WTC11 (cell line): ENCODE data around the gene CRTC3. TPM values are rescaled to one million over a fixed set of nuclear protein-coding genes. Genes with fewer than 3 reads are reported as not detected.
"Not testable (repeated sequence)": the region's sequence is repeated elsewhere in the genome, so short reads cannot be mapped to it uniquely, and the experiment has no call there.

ENCODE experiments used
- ATAC-seq: fragments of 200-7000 bp; cut with Tn5 transposase; 2 replicates; pipeline ENCODE4 v1.10.0; 2021; ENCODE audit warnings: mild to moderate bottlenecking, moderate library complexity
- CTCF ChIA-PET: fragments of 300-600 bp; sonication (Branson Sonifier 250); formaldehyde crosslinking; loops from one replicate; lab custom pipeline; 2021; ENCODE audit warnings: antibody characterized with exemption; lab: Charles Lee
- POLR2A ChIA-PET: fragments of 350-600 bp; sonication (Branson Sonifier 250); formaldehyde crosslinking; loops from one replicate; lab custom pipeline; 2021; ENCODE audit warnings: antibody characterized with exemption; lab: Charles Lee
- DNase-seq: peaks from one replicate; pipeline ENCODE4 v3.0.0; 2021; ENCODE audit warnings: low spot score
- H3K27ac Mint-ChIP-seq: 2 replicates; pipeline ENCODE4 v1.8.0; 2021; ENCODE audit warnings: mixed read lengths
- H3K27me3 Mint-ChIP-seq: 2 replicates; pipeline ENCODE4 v1.8.0; 2021; ENCODE audit warnings: low read depth, mild to moderate bottlenecking, moderate library complexity, mixed read lengths
- H3K36me3 Mint-ChIP-seq: 2 replicates; pipeline ENCODE4 v1.8.0; 2021; ENCODE audit warnings: mixed read lengths
- H3K4me1 Mint-ChIP-seq: 2 replicates; pipeline ENCODE4 v1.8.0; 2022; ENCODE audit warnings: mixed read lengths
- H3K4me3 Mint-ChIP-seq: 2 replicates; pipeline ENCODE4 v1.8.0; 2021; ENCODE audit warnings: mild to moderate bottlenecking, moderate library complexity, mixed read lengths
- H3K9me3 Mint-ChIP-seq: 2 replicates; pipeline ENCODE4 v1.8.0; 2021; ENCODE audit warnings: mixed read lengths
- CBFB ChIP-seq: sonication (generic); formaldehyde crosslinking; IDR thresholded peaks from 2 replicates; pipeline ENCODE4 v1.8.1; 2022; ENCODE audit warnings: mild to moderate bottlenecking, low read depth, missing genetic modification reagents
- E2F4 ChIP-seq: sonication (generic); formaldehyde crosslinking; IDR thresholded peaks from 2 replicates; pipeline ENCODE4 v1.8.1; 2022; ENCODE audit warnings: low read depth, mild to moderate bottlenecking, moderate library complexity, missing genetic modification reagents, borderline replicate concordance
- E2F5 ChIP-seq: sonication (generic); formaldehyde crosslinking; IDR thresholded peaks from 2 replicates; pipeline ENCODE4 v1.8.1; 2022; ENCODE audit warnings: mild to moderate bottlenecking, moderate library complexity, missing genetic modification reagents
- ERG ChIP-seq: fragments of 250-450 bp; sonication (Bioruptor Pico); IDR thresholded peaks from 2 replicates; pipeline ENCODE4 v1.8.0; 2021; ENCODE audit warnings: mild to moderate bottlenecking
- ETV6 ChIP-seq: sonication (generic); formaldehyde crosslinking; IDR thresholded peaks from 2 replicates; pipeline ENCODE4 v1.8.1; 2022; ENCODE audit warnings: mild to moderate bottlenecking, missing genetic modification reagents
- MAX ChIP-seq: sonication (generic); formaldehyde crosslinking; IDR thresholded peaks from 2 replicates; pipeline ENCODE4 v1.8.0; 2022; ENCODE audit warnings: mild to moderate bottlenecking, missing genetic modification reagents
- MXD4 ChIP-seq: fragments of 250-450 bp; sonication (Bioruptor Pico); IDR thresholded peaks from 2 replicates; pipeline ENCODE4 v1.8.0; 2021; ENCODE audit warnings: mild to moderate bottlenecking, moderate library complexity, borderline replicate concordance
- NR2C2 ChIP-seq: sonication (generic); formaldehyde crosslinking; IDR thresholded peaks from 2 replicates; pipeline ENCODE4 v1.8.0; 2022; ENCODE audit warnings: mild to moderate bottlenecking, missing genetic modification reagents
- RORB ChIP-seq: fragments of 250-450 bp; sonication (Bioruptor Pico); IDR thresholded peaks from 2 replicates; pipeline ENCODE4 v1.9.0; 2021; ENCODE audit warnings: mild to moderate bottlenecking
- SMAD3 ChIP-seq: sonication (generic); formaldehyde crosslinking; IDR thresholded peaks from 2 replicates; pipeline ENCODE4 v1.8.0; 2022; ENCODE audit warnings: missing genetic modification reagents, mild to moderate bottlenecking, borderline replicate concordance
- TCF7 ChIP-seq: sonication (generic); formaldehyde crosslinking; IDR thresholded peaks from 2 replicates; pipeline ENCODE4 v1.8.0; 2022; ENCODE audit warnings: mild to moderate bottlenecking, low read depth, missing genetic modification reagents, moderate library complexity
- TEAD4 ChIP-seq: sonication (generic); formaldehyde crosslinking; IDR thresholded peaks from 2 replicates; pipeline ENCODE4 v1.8.0; 2022; ENCODE audit warnings: mild to moderate bottlenecking, missing genetic modification reagents
- ZBTB21 ChIP-seq: sonication (generic); formaldehyde crosslinking; IDR thresholded peaks from 2 replicates; pipeline ENCODE4 v1.8.1; 2023; ENCODE audit warnings: mild to moderate bottlenecking, missing genetic modification reagents, borderline replicate concordance
- ZNF138 ChIP-seq: sonication (generic); formaldehyde crosslinking; conservative IDR thresholded peaks from 2 replicates; pipeline ENCODE4 v1.8.1; 2022; ENCODE audit warnings: mild to moderate bottlenecking, moderate library complexity, missing genetic modification reagents
- ZNF281 ChIP-seq: sonication (generic); formaldehyde crosslinking; IDR thresholded peaks from 2 replicates; pipeline ENCODE4 v1.8.0; 2023; ENCODE audit warnings: mild to moderate bottlenecking, missing genetic modification reagents
- ZNF396 ChIP-seq: fragments of 250-450 bp; sonication (Bioruptor Pico); IDR thresholded peaks from 2 replicates; pipeline ENCODE4 v1.8.0; 2021; ENCODE audit warnings: mild to moderate bottlenecking, moderate library complexity, borderline replicate concordance
- ZNF416 ChIP-seq: fragments of 250-450 bp; sonication (Bioruptor Pico); IDR thresholded peaks from 2 replicates; pipeline ENCODE4 v1.9.0; 2021; ENCODE audit warnings: mild to moderate bottlenecking, inconsistent platforms
- ZSCAN18 ChIP-seq: fragments of 250-450 bp; sonication (Bioruptor Pico); IDR thresholded peaks from 2 replicates; pipeline ENCODE4 v2.1.2; 2022; ENCODE audit warnings: mild to moderate bottlenecking, moderate library complexity
- total RNA-seq: library from RNA; stranded (reverse); gene quantifications from 3 replicates; pipeline ENCODE4 v1.2.3, GENCODE V29; 2021

CRTC3 gene
- total RNA-seq, 1 experiment from 2014 or later, result 8.4 TPM

- TF ChIP-seq E2F5 (no peak), ZNF281 (CRISPR knock-in tag) (no peak), ERG (CRISPR knock-in tag) (no peak), MXD4 (CRISPR knock-in tag) (no peak), CBFB (CRISPR knock-in tag) (no peak), ZBTB21 (CRISPR knock-in tag) (no peak), ZNF396 (CRISPR knock-in tag) (no peak), RORB (CRISPR knock-in tag) (no peak), ZNF138 (CRISPR knock-in tag) (no peak), NR2C2 (CRISPR knock-in tag) (no peak), E2F4 (CRISPR knock-in tag) (no peak)
- TF ChIP-seq, all 79 proteins: peak for 0
Observed at GRCh38 chr15:90667073-90667754, 137.5 kb downstream of the CRTC3 start (continued).

- H3K4me1 Mint-ChIP-seq, H3K9me3 Mint-ChIP-seq, POLR2A ChIA-PET, H3K27me3 Mint-ChIP-seq, DNase-seq, H3K27ac Mint-ChIP-seq, H3K4me3 Mint-ChIP-seq, ATAC-seq, H3K36me3 Mint-ChIP-seq: not testable (repeated sequence)
- CTCF ChIA-PET, result interaction anchor here (0.7 to 2.0 kb wide), 2 partner anchors 20 to 61 kb away, joined by 4 read pairs; no protein-coding TSS in a partner anchor
Observed at GRCh38 chr15:90667755-90668345, 138.1 kb downstream of the CRTC3 start.

- H3K27ac Mint-ChIP-seq, DNase-seq, POLR2A ChIA-PET, H3K36me3 Mint-ChIP-seq, H3K27me3 Mint-ChIP-seq, H3K4me3 Mint-ChIP-seq, H3K4me1 Mint-ChIP-seq, H3K9me3 Mint-ChIP-seq, ATAC-seq: not testable (repeated sequence)
- CTCF ChIA-PET, result interaction anchor here (0.6 to 1.5 kb wide), 4 partner anchors 19 to 1464 kb away, joined by 3 to 5 read pairs (median 4); partner anchors contain the start of gene HDDC3
Observed at GRCh38 chr15:90670631-90671030, 140.9 kb downstream of the CRTC3 start.

- DNase-seq (no peak), ATAC-seq (no peak)
- no peak overlapping the region for H3K4me3 Mint-ChIP-seq
- ChIA-PET CTCF (interaction anchor here (0.6 to 1.5 kb wide), 3 partner anchors 23 to 1464 kb away, joined by 3 to 5 read pairs (median 4); partner anchors contain the start of gene HDDC3), POLR2A (no interaction called here)
- no peaks in the 10 kb centered on the region for H3K36me3 Mint-ChIP-seq
- no peak overlapping the region for H3K27ac Mint-ChIP-seq
- H3K4me1 Mint-ChIP-seq, result no peaks in the 10 kb centered on the region
- peaks cover 5% of the 10 kb centered on the region for H3K27me3 Mint-ChIP-seq
- no peaks in the 10 kb centered on the region for H3K9me3 Mint-ChIP-seq
- no peak for TF ChIP-seq MAX
- TF ChIP-seq TCF7 (CRISPR knock-in tag), result no peak
- no peak for TF ChIP-seq ZNF138 (CRISPR knock-in tag)
- no peak for TF ChIP-seq SMAD3 (CRISPR knock-in tag)
- no peak for TF ChIP-seq ETV6 (CRISPR knock-in tag)
- TF ChIP-seq ZNF416 (CRISPR knock-in tag), result no peak
- no peak for TF ChIP-seq ZNF281 (CRISPR knock-in tag)
- no peak for TF ChIP-seq TEAD4 (CRISPR knock-in tag)
- TF ChIP-seq ZSCAN18 (CRISPR knock-in tag), result no peak
Observed at GRCh38 chr15:90671216-90671615, 141.5 kb downstream of the CRTC3 start.
